Liver (tissue), 9 donors: Measurements from ENCODE around the gene CEP89. TPM values are rescaled to one million over a fixed set of nuclear protein-coding genes. Genes with fewer than 3 reads are reported as not detected.

ENCODE experiments used
- DNase-seq: peaks from one replicate; pipeline ENCODE4 v3.0.0-alpha.2; 2017; ENCODE audit warnings: low spot score
- H3K27ac ChIP-seq, 2 donors: one replicate each; pipeline ENCODE4 v1.7.0; 2013; ENCODE audit warnings: inconsistent platforms in 2 of 2, low read length in 2 of 2, control low read depth in 1 of 2, low read depth in 1 of 2, mild to moderate bottlenecking in 1 of 2
- H3K27me3 ChIP-seq, 4 donors: one replicate each; pipeline versions ENCODE4 v1.6.1 to v1.7.0; 2013; ENCODE audit warnings: low read length in 3 of 4, inconsistent platforms in 1 of 4, mild to moderate bottlenecking in 1 of 4, moderate library complexity in 1 of 4; ENCODE audit not compliant: control insufficient read depth in 4 of 4, insufficient read depth in 4 of 4
- H3K36me3 ChIP-seq, 4 donors: one replicate each; pipeline versions ENCODE4 v1.6.1 to v1.7.0; 2013; ENCODE audit warnings: low read length in 3 of 4, mild to moderate bottlenecking in 3 of 4, low read depth in 1 of 4, moderate library complexity in 1 of 4; ENCODE audit not compliant: control insufficient read depth in 4 of 4, insufficient read depth in 3 of 4
- H3K4me1 ChIP-seq, 4 donors: one replicate each; pipeline versions ENCODE4 v1.6.1 to v1.7.0; 2013; ENCODE audit warnings: low read length in 3 of 4, mild to moderate bottlenecking in 3 of 4, moderate library complexity in 1 of 4; ENCODE audit not compliant: control insufficient read depth in 4 of 4, insufficient read depth in 4 of 4
- H3K4me3 ChIP-seq, 3 donors: one replicate each; pipeline versions ENCODE4 v1.6.1 to v1.7.0; 2013; ENCODE audit warnings: low read length in 3 of 3, control low read depth in 1 of 3, low read depth in 1 of 3, mild to moderate bottlenecking in 1 of 3
- H3K9ac ChIP-seq, 2 donors: one replicate each; pipeline ENCODE4 v1.7.0; 2013; ENCODE audit warnings: low read length in 2 of 2, mild to moderate bottlenecking in 2 of 2, moderate library complexity in 2 of 2, control low read depth in 1 of 2, low read depth in 1 of 2
- H3K9me3 ChIP-seq, 4 donors: one replicate each; pipeline versions ENCODE4 v1.6.1 to v1.7.0; 2013; ENCODE audit warnings: low read length in 3 of 4; ENCODE audit not compliant: control insufficient read depth in 4 of 4
- ATF3 ChIP-seq: IDR thresholded peaks from 2 replicates; pipeline ENCODE4 v1.6.1; 2016; ENCODE audit warnings: antibody characterized with exemption
- CTCF ChIP-seq: fragments of 150-350 bp; IDR thresholded peaks from 2 replicates; pipeline ENCODE4 v1.5.1; 2017; ENCODE audit warnings: improper control_type of control experiment, low read depth, low read length; ENCODE audit not compliant: missing input control
- EGR1 ChIP-seq, 2 donors: IDR thresholded peaks; 2 replicates each; pipeline ENCODE4 v1.6.1; 2016 to 2018; ENCODE audit warnings: antibody characterized with exemption in 2 of 2, low read depth in 2 of 2
- FOXA1 ChIP-seq: IDR thresholded peaks from 2 replicates; pipeline ENCODE4 v1.6.1; 2016; ENCODE audit warnings: antibody characterized with exemption
- FOXA2 ChIP-seq: IDR thresholded peaks from 2 replicates; pipeline ENCODE4 v1.6.1; 2016; ENCODE audit warnings: antibody characterized with exemption
- GABPA ChIP-seq, 2 donors: IDR thresholded peaks in 1 of 2; conservative IDR thresholded peaks in 1 of 2; 2 replicates each; pipeline ENCODE4 v1.6.1; 2016; ENCODE audit warnings: antibody characterized with exemption in 2 of 2, mild to moderate bottlenecking in 1 of 2, moderate library complexity in 1 of 2
- HNF4G ChIP-seq: IDR thresholded peaks from 2 replicates; pipeline ENCODE4 v1.6.1; 2016; ENCODE audit warnings: antibody characterized with exemption
- JUND ChIP-seq, 2 donors: IDR thresholded peaks; 2 replicates each; pipeline ENCODE4 v1.6.1; 2016; ENCODE audit warnings: antibody characterized with exemption in 2 of 2
- NR2F2 ChIP-seq: IDR thresholded peaks from 2 replicates; pipeline ENCODE4 v1.6.1; 2016; ENCODE audit warnings: antibody characterized with exemption
- RAD21 ChIP-seq, 2 donors: IDR thresholded peaks; 2 replicates each; pipeline ENCODE4 v1.6.1; 2016; ENCODE audit warnings: antibody characterized with exemption in 2 of 2, mild to moderate bottlenecking in 2 of 2
- SP1 ChIP-seq: IDR thresholded peaks from 2 replicates; pipeline ENCODE4 v1.6.1; 2018; ENCODE audit warnings: antibody characterized with exemption, mild to moderate bottlenecking
- YY1 ChIP-seq: IDR thresholded peaks from 2 replicates; pipeline ENCODE4 v1.6.1; 2016; ENCODE audit warnings: antibody characterized with exemption, mild to moderate bottlenecking
- WGBS: extraction: QIAGEN DNeasy Blood & Tissue Kit; methylation state at CpG from one replicate; pipeline ENCODE4 v1.1.7; 2013; 5-methylcytosine and 5-hydroxymethylcytosine counted together
- polyA plus RNA-seq, 2 donors: library from polyadenylated mRNA; stranded (reverse) in 1 of 2; unstranded in 1 of 2; fragments of 200-250 nt in 1 of 2; fragments of >200 nt in 1 of 2; fragmentation: Nextera tagmentation in 1 of 2; extraction: Ambion mirVana in 1 of 2; gene quantifications; one replicate each; pipeline versions ENCODE4 v1.2.1 to v1.2.3, GENCODE V29; 2013 to 2015
- total RNA-seq, 2 donors: library from RNA; depleted of rRNA; stranded (reverse); fragments of >200 nt; gene quantifications; one replicate each; pipeline ENCODE4 v1.2.3, GENCODE V29; 2014
- TF ChIP-seq, protein P1 (sequence below): IDR thresholded peaks from 2 replicates; pipeline ENCODE4 v1.6.1; 2016; ENCODE audit warnings: antibody characterized with exemption, mild to moderate bottlenecking
- TF ChIP-seq, protein P2 (sequence below): IDR thresholded peaks from 2 replicates; pipeline ENCODE4 v1.6.1; 2016; ENCODE audit warnings: antibody characterized with exemption
- TF ChIP-seq, protein P3 (sequence below): IDR thresholded peaks from 2 replicates; pipeline ENCODE4 v1.6.1; 2016; ENCODE audit warnings: antibody characterized with exemption
- donor health status: healthy.
- donor health status: healthy.
- donor health status: healthy.
- donor health status: healthy.
- donor health status: healthy.

CEP89 gene
- total and polyA plus RNA-seq, 4 donors: 2.0 to 2.9 (median 2.4) TPM

GRCh38 chr19:32859591-32859990 is 112.2 kb downstream of the CEP89 start (continued):
- TF ChIP-seq, protein P1, sequence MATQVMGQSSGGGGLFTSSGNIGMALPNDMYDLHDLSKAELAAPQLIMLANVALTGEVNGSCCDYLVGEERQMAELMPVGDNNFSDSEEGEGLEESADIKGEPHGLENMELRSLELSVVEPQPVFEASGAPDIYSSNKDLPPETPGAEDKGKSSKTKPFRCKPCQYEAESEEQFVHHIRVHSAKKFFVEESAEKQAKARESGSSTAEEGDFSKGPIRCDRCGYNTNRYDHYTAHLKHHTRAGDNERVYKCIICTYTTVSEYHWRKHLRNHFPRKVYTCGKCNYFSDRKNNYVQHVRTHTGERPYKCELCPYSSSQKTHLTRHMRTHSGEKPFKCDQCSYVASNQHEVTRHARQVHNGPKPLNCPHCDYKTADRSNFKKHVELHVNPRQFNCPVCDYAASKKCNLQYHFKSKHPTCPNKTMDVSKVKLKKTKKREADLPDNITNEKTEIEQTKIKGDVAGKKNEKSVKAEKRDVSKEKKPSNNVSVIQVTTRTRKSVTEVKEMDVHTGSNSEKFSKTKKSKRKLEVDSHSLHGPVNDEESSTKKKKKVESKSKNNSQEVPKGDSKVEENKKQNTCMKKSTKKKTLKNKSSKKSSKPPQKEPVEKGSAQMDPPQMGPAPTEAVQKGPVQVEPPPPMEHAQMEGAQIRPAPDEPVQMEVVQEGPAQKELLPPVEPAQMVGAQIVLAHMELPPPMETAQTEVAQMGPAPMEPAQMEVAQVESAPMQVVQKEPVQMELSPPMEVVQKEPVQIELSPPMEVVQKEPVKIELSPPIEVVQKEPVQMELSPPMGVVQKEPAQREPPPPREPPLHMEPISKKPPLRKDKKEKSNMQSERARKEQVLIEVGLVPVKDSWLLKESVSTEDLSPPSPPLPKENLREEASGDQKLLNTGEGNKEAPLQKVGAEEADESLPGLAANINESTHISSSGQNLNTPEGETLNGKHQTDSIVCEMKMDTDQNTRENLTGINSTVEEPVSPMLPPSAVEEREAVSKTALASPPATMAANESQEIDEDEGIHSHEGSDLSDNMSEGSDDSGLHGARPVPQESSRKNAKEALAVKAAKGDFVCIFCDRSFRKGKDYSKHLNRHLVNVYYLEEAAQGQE: no peak
- no peak for TF ChIP-seq FOXA2
- no peak for TF ChIP-seq ATF3
- no peak for TF ChIP-seq EGR1 (IDR thresholded peaks at IDR 0.05; ENCODE audit: low read depth in 2 of 2)
- no peak for TF ChIP-seq FOXA1
- no peak for TF ChIP-seq HNF4G

DNA sequence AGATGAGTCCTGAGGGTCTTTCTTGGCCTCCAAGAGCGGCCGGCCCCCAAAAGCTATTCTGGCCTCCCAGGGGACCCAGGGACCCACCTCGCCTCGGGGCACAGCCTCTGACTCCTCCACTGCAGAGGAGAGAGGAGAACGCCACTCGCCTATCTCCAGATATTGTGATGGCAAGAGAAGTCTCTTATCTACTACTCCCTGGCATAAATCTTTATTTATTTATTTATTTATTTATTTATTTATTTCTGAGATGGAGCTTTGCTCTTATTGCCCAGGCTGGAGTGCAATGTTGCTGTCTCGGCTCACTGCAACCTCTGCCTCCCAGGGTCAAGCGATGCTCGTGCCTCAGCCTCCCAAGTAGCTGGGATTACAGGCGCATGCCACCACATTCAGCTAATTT is 113.2 kb downstream of the CEP89 start:
- no peak for DNase-seq
- no peak overlapping the region for H3K27ac ChIP-seq
- TF ChIP-seq YY1: no peak
- no peak for TF ChIP-seq NR2F2
- TF ChIP-seq JUND (IDR thresholded peaks at IDR 0.05): no peak
- no peak for TF ChIP-seq GABPA (IDR thresholded peaks at IDR 0.05 in 1 of 2, conservative IDR thresholded peaks at IDR 0.05 in 1 of 2)
- no peak for TF ChIP-seq FOXA1
- TF ChIP-seq, protein P2, sequence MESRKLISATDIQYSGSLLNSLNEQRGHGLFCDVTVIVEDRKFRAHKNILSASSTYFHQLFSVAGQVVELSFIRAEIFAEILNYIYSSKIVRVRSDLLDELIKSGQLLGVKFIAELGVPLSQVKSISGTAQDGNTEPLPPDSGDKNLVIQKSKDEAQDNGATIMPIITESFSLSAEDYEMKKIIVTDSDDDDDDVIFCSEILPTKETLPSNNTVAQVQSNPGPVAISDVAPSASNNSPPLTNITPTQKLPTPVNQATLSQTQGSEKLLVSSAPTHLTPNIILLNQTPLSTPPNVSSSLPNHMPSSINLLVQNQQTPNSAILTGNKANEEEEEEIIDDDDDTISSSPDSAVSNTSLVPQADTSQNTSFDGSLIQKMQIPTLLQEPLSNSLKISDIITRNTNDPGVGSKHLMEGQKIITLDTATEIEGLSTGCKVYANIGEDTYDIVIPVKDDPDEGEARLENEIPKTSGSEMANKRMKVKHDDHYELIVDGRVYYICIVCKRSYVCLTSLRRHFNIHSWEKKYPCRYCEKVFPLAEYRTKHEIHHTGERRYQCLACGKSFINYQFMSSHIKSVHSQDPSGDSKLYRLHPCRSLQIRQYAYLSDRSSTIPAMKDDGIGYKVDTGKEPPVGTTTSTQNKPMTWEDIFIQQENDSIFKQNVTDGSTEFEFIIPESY: no peak
- no peak for TF ChIP-seq FOXA2
- TF ChIP-seq EGR1 (IDR thresholded peaks at IDR 0.05; ENCODE audit: low read depth in 2 of 2): no peak
- TF ChIP-seq SP1: no peak
- TF ChIP-seq RAD21 (IDR thresholded peaks at IDR 0.05): no peak
- TF ChIP-seq, protein P1: no peak
- TF ChIP-seq, protein P3, sequence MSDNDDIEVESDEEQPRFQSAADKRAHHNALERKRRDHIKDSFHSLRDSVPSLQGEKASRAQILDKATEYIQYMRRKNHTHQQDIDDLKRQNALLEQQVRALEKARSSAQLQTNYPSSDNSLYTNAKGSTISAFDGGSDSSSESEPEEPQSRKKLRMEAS: no peak
- TF ChIP-seq CTCF: no peak
- H3K4me1 ChIP-seq: no peaks in the 10 kb centered on the region
- no peak overlapping the region for H3K4me3 ChIP-seq
- H3K9ac ChIP-seq: no peak overlapping the region
- H3K36me3 ChIP-seq: peaks cover 9 to 50% (median 22%) of the 10 kb centered on the region in 4 donors
- H3K9me3 ChIP-seq: no peaks in the 10 kb centered on the region
- no peaks in the 10 kb centered on the region for H3K27me3 ChIP-seq
- 93% methylated on average over 10 of the region's 10 CpGs for WGBS
